Stimulated activated CD4-positive, alpha-beta T cell treated with anti-CD3 and anti-CD28 coated beads, TNF-alpha, amount 100 ng/mL, for 48 hours (primary cell): ENCODE data around the gene PHLDA3.

Experiments used
- DNase-seq, 3 donors: peaks; one replicate each; pipeline ENCODE4 v3.0.0-alpha.2; 2020; ENCODE audit warnings: low read depth in 3 of 3

The PHLDA3 gene

DNA sequence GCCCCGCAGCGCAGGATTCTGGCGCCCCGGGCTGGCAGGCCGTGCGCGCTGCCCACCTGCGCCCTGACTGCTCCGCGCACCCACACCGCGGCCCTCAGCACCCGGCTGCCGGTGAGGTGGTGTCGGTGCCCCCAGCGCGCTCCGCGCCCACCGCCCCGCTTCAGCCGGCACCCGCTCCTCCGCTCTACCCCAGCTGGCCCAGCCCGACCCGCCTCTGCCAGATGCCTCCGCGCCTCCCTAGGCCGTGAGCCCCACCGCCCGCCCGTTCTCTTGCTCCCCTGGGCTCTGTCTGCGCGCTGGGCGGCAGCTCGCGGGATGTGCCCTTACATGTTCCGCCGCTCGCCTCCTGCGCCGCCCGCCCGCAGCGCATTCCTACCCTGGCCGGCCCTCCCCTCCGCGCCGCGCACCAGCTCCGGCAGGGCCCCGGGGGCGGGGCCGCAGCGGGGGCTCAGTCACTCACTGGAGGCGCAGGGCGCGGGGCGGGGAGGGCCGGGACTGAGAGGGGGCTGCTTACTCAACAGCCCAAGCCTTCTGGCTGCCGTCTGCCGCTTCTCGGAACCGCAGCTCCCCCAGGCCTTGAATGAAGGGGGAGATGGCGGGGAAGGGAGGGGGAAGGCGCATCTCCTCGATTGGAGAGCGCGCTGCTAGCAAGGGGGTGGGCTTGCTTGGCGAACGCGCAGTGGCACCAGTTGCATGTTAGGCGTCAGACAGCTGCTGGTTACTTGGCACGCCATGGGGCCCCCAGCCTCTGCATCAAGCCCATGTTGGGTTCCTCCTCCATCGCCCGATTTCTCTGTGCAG, at the start of gene PHLDA3:
PHLDA3 (minus strand) TSS at position 345 of the 801 bp plus-strand sequence. CDS start 402 bp downstream, outside the sequence.
- DNase-seq, result peak in 2 of 3 donors; percentile 20 to 25

DNA sequence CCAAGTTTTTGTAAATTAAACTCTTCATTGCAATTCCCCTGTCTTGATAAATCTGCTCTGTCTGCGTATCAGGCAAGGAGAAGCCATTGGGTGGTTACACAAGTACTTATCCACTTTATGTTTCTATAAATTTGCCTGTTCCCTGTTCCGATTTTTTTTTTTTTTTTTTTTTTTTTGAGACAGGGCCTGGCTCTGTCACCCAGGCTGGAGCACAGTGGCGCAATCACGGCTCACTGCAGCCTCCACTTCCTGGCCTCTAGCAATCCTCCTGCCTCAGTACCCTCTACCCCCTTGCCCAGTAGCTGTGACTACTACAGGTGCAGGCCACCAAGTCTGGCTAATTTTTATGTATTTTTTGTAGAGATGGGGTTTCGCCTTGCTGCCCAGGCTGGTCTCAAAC, 49.1 kb upstream of the PHLDA3 start:
- DNase-seq, result no peak

DNA sequence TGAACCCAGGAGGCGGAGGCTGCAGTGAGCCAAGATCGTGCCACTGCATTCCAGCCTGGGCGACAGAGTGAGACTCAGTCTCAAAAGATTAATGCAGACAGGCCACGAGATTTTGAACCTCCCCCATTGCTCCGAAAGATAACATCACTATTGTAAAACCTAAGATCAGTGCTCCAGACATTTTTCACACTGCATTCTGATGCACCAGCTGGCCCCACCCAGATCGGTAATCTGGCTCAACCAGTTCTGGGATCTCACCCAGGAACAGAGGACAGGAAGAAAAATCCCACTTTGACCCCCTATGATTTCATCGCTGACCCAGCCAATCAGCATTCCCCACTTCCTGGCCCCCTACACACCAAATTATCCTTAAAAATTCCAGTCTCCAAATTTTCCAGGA, 48.6 kb upstream of the PHLDA3 start:
- no peak for DNase-seq

DNA sequence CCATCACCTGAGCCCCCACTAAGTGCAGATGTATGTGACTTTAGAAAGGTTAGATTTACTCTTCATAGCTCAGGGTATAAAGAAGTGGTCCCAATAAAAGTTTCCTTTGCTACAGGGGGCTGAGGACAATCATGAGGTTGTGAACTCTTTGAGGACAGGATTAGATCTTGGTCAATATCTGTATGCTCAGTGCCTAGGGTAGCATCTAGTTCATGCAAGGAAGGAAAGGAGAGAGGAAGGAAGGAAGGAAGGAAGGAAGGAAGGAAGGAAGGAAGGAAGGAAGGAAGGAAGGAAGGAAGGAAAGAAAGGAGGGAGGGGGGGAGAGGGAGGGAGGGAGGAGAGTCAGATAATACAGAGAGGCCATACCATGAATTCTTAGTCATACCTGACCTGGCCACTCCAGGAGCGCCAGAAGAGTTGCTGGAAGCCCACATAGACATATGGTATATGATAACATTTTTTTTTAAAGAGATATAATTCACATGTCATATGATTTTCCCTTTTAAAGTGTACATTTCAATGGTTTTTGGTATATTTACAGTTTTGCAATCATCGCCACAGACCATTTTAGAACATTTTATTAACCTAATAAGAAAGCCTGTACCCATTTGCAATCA, 47.6 kb upstream of the PHLDA3 start:
- DNase-seq, result no peak

DNA sequence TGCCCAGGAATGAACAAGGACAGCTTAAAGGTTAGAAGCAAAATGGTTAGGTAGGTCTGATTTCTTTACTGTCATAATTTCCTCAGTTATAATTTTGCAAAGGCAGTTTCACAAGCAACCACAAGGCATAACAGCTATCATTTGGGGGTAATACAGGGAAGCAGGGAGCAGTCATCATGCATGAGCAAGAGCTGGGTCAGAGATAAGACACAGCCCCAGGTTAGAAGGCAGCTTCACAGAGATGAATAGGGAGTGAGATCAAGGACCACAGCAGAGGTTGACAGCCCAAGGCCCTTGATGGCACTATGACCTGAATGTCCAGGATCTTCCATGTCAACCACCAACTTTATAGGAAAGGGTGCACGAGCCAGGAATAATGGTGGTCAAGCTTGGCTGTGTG, 46.9 kb upstream of the PHLDA3 start:
- no peak for DNase-seq

DNA sequence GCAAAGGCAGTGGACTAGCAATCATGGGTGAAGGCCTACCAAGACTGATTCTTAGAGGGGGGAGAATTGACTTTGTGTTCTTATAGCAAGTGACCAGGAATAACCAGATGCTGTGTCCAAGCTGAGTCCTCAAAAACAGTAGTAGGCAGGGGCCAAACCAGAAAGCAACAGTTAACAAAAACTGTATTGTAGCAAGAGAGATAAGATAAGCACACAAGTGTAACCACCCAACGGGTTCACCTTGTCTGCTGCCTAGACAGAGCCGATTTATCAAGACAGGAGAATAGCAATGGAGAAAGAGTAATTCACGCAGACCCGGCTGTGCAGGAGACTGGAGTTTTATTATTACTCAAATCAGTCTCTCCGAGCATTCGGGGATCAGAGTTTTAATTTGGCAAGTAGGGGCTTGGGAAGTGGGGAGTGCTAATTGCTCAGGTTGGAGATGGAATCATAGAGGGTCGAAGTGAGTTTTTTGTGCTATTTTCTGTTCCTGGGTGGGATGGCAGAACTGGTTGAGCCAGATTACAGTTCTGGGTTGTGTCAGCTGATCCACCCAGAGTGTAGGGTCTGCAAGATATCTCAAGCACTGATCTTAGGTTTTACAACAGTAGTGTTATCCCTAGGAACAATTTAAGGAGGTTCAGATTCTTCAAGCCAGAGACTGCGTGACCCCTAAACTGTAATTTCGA, 46.2 kb upstream of the PHLDA3 start:
- no peak for DNase-seq

DNA sequence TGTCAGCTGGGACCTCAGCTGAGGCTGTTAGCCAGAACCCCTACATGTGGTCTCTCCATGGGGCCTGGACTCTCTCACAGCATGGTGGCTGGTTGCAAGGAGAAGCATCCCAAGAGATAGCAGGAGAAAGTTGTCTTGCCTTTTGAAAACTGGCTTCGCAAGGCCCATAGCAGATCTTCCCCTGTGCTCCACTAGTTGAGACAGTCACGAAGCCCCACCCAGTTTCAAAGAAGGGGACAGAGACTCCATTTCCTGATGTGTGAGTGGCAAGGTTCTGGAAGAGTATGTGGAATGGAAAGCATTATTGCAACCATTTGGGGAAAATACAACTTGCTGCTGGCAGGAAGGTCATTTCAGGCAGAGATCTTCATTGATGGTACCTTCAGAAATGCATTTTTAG, 45.5 kb upstream of the PHLDA3 start:
- no peak for DNase-seq

DNA sequence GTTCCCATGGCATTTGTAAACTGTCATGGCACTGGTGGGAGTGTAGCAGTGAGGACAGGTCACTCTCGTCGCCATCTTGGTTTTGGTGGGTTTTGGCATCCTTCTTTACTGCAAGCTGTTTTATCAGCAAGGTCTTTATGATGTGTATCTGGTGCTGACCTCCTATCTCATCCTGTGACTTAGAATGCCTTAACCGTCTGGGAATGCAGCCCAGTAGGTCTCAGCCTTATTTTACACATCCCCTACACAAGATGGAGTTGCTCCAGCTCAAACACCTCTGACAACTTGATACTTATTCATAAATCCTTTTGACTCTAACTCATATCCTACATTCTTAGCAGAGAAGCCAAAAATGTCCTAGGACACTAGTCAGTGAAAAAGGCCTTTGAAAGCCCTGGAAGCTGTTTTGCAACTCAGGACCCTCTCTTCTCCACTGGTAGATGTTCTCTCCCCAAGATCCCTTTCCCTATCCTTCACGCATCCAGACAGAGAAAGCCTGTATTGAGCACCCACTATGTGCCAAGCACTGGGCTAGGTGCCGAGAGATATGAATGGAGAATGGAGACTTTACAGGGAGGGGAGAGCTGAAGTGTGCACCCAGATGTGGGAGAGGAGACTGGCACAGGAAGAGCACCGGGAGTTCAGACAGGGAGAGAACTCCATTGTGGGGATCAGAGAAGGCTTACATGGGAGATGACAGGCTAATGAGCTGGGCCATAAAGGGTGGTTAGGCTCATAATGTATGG, 44.7 kb upstream of the PHLDA3 start:
- DNase-seq, result no peak

DNA sequence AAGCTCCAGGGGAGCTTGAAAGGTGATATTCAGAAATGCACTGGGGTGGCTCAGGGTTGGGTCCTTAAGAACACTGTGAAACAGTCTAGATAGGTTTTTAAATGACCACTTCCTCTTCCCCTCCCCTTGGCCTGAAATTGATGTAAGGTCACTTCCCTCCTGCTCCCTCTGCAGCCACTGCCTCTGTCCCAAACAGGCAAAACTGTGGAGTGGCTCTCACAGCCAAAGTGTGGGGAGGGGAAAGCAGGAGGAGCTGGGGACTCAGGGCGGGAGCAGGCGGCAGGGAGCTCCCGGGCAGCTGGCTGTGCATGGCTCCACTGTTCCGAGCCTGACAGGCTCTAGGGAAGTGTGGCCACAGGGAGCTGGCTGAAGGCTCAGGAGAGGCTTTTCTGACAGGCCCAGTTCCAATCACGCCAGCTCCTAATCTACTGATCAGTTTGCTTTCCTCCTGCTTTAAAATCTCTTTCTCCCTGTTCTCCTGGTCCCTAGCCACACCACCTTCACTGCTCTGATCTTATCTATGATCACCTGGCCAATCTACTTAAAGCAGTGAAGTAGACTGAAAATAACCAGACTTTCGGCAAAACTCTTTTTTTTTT, 43.1 kb upstream of the PHLDA3 start:
- no peak for DNase-seq

DNA sequence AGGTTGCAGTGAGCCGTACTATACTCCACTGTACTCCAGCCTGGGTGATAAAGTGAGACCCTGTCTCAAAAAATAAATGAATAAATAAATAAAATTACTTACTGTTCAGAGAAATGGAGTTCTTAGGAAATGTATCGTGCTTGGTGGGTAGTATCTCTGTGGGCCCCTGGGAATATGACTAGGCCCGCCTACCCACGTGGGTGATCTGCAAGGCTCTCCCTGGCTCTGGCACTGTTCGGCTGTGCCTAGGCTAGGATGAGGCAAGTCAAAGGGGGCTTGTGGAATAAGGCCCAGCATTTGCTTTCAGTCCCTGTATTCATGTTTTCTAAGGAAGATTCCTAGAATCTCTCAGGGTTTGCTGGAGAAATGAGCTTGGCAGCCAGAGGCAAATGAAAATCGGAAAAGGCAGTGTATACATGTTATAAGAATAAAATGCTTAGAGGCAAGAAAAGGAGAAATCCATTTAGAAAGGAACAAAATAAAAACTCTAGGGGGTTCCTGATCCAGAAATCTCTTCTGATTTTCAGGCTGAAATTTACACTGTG, 42.5 kb upstream of the PHLDA3 start:
- DNase-seq, result no peak

DNA sequence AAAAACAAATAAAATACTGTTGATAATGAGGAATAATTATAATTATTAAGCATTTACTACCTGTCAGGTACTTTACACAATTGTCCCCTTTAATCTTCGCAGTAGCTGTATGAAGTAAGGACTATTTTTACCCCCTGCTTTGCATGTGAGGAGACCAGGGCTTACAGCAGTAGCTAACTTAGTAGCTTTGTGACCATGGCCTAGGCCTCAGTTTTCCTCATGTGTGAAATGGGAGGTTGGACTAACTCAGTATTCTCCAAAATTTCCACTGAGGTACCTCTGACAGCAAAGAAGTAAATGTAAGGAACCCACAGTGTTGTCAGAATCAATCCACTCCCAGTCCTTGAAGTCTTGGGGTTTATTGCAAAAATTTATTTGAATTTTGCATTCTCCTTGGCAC, 41.7 kb upstream of the PHLDA3 start:
- no peak for DNase-seq

DNA sequence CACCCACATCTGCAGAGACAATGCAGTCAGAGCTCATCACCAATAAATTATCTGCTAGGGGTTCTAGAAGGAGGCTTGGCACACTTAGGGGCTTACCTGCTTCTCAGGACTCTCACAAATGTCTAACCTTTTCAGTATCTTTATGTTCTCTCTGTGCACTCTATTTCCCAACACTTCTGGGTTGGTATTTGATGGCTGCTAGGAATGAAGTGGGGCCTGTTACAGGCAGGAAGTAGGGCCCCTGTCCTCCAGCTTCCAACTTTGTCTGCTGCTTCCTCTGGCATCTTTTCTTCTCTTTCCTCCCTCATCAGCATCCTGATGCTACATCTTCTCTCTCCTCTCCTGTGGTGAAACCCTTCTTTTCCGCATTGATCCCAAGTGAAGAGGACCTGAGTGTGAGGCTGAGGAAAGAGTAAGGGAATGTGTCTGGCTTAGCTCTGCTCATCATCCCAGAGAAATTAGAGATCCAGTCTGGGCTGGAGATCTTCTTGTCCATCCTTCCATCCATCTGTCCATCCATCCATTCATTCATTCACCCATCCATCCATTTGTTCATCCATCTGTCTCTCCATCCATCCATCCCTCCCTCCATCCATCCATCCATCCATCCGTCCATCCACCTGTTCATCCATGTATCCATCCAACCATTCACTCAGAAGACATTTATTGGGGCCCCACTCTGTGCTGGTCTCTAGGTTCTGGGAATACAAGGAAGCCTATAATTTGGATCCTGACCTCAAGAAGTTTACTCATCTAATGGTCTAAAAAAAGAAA, 40.8 kb upstream of the PHLDA3 start:
- DNase-seq, result no peak

DNA sequence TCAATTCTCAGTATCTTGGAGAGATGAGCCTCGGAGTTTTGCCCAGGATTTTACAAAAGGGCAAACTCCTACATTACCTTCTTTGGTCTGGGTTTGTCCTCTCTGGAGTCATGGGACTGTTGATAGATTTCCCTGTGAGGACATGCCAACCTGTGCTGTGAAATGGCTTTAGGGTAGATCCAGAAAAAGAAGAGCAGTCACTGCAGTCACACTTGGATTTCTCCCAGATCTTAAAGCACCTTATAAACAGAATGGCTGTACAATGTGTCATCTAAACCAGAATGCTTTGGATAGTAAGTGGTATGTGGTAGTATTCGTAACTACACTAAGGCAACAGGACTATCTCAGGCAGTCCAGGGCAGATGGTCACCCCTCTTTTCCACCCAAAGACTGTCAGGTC, 39.8 kb upstream of the PHLDA3 start:
- no peak for DNase-seq

DNA sequence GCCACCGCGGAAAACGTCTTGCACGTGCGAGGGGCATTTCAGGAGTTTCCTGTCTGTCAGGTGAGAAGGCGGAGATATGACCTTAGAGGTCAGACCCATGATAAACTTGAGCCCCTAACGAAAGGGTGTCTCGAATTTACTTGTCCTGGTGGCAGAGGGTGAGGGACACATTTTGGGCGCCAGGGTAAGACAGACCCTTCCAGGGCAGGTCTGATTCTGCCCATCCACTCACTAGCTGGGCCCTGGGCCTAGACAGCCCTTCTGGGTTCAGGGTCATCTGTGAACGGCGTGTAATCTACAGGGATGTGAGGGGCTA, 38.3 kb upstream of the PHLDA3 start:
- DNase-seq, result no peak

DNA sequence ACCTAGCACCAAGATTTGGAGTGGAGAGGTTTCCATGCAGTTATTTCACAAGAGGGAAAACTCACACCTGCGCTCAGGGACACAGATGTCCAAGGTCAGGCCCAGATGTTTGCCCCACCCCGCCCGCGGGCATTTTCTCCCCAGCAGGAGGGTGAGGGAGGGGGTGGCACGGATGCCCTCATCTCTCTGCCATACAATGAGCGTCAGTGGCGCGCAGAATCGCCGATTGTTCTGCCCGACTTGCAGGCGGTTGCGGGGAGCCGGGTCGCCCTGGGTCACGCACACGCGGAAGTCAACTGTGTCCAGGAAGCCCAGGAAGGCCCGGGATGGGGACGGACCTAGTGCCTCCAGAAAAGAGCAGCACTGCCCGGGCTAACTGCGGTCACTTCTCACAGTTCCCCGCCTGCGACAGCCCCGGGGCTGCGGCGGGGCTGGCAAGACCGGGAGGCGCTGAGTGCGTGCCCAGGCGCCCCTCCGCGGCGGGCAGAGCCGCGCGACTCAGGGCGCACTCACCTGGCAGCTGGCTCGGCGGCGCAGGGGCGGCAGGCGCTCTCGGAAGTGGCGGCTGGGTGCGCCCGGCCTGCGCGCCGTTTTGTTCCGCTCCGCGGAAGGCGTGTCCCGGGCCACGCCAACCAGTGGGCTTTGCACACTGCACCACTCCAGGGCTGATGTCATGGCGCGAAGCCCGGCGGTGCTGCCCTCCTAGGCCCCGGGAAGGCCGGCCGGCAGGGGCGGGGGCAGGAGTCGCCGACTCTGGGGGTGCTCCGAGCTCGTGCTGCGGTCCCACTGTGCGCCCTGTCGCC, 37.8 kb upstream of the PHLDA3 start, which contains the start of gene CSRP1:
CSRP1 (minus strand) TSS at position 567 of the 803 bp plus-strand sequence. CDS start 10,820 bp downstream, outside the sequence.
- DNase-seq, result peak; percentile 68 to 82 (median 78)

DNA sequence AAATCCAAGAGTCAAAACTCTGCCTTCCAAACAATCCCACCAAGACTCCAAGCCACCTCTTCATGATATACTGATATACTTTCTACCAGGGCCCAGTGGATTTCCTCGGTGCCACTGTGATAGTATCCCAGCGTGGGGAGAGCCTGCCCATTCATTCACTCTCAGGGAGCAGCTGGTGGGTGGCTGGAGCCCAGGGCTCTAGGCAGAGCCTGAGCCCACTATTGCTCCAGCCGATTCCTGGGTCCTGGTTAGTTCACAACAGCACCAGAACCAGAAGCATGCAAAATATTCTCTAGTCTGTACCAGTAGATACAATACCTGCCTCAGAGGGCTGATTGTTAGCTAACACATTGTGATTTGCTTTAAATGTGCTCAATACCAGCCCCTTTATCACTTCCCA, 37.1 kb upstream of the PHLDA3 start:
- DNase-seq, result no peak

DNA sequence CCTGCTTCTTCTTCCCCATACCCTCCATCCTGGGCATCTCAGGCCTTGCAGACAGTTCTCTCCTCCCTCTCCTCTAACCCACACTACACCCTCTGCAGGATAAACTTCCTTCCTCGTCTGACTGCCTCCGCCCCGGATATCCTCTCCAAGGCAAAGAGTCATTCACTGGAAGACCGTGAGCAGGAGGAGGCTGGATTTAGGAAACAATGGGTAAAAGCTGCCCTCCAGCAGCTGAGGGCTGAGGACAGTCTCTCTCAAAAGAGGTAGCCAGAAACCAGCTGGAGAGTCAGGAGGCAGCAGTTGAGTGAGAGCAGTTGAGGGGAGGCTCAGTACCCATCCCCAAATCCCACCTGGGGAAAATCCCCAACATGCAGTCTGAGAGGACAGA, 36.5 kb upstream of the PHLDA3 start:
- no peak for DNase-seq

DNA sequence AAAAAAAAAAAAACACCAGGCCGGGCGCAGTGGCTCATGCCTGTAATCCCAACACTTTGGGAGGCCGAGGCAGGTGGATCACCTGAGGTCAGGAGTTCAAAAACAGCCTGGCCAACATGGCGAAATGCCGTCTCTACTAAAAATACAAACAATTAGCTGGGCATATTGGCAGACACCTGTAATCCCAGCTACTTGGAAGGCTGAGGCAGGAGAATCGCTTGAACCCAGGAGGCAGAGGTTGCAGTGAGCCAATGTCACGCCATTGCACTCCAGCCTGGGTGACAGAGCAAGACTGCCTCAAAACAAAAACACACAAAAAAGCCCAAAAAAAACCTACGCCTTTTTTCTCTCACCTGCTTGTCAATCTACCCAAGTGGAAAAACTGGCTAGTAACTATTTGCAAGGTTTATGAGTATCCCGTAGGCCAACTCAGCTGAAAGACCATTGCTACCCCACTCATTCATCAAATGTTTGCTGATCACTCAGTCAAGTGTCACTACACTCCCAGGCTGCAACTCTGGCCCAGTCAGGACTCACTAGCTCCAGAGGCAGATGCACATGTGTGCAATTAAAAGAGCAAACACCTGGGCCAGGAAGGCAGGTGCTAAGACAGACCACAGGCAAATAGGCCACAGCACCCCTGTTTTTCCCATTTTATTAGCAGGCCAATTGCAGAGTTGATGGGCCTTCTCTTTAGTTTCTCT, 36.0 kb upstream of the PHLDA3 start:
- no peak for DNase-seq

DNA sequence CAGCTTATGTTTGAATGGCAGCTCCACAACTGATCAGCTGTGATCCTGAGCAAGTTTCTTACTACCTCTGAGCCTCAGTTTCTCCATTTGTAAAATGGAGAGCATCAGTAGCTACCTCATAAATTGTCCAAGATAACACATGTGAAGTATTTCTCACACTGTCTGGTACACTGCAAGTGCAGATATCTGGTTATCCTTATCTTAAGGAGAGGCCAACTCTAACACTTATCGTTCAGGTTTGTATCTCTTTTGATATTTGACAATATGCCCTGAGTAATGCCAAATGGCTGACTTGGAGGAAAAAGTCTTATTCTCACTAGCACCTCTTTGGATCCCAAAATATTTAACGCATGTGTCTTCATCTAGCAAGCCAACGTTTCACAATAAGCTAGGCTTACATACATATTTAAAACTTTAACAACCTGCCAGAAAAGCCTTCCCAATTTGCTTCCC, 35.2 kb upstream of the PHLDA3 start:
- DNase-seq, result no peak
